Measurements from ENCODE around the gene PSMG1. TPM values are rescaled to one million over a fixed set of nuclear protein-coding genes. Genes with fewer than 3 reads are reported as not detected.

PSMG1 gene
- total RNA-seq, 1 donor from 2014 or later, result 58.5 TPM

GRCh38 chr21:39126486-39126806, 56.8 kb downstream of the PSMG1 start:
- intact Hi-C loops (cut with micrococcal nuclease), result loop anchor here (1.0 kb wide), 2 partner anchors 321 to 392 kb away; partner anchors contain the start of gene ETS2

GRCh38 chr21:39125752-39126485, 57.3 kb downstream of the PSMG1 start:
- intact Hi-C loops (cut with micrococcal nuclease), result loop anchor here (1.0 kb wide), 2 partner anchors 321 to 392 kb away; partner anchors contain the start of gene ETS2

Other genes with a start within 250 kb of the PSMG1 start
- gene BRWD1, start 130.2 kb upstream of the PSMG1 start, total RNA-seq, result 40.5 and 40.8 TPM in 2 replicates
- gene HMGN1, start 165.6 kb upstream of the PSMG1 start, total RNA-seq, result 275 and 306 TPM in 2 replicates